SU-DHL-6 (cell line): ENCODE measurements around the gene SUSD4.

Source experiments
- CTCF ChIP-seq: fragments of 200-600 bp; sonication (generic); IDR thresholded peaks from one replicate; pipeline ENCODE4 v1.5.1; 2017; ENCODE audit warnings: antibody characterized with exemption, mild to moderate bottlenecking, low read length, moderate library complexity; ENCODE audit not compliant: insufficient read depth, poor library complexity, severe bottlenecking
- EZH2phosphoT487 ChIP-seq: fragments of 200-600 bp; sonication (generic), shearing (Covaris generic); conservative IDR thresholded peaks from 2 replicates; pipeline ENCODE4 v1.6.1; 2018; ENCODE audit warnings: mild to moderate bottlenecking, antibody characterized with exemption, low read length, moderate library complexity, mixed read lengths

GRCh38 chr1:223315665-223316064 lies 48.3 kb downstream of the SUSD4 start:
- TF ChIP-seq CTCF (no peak), EZH2phosphoT487 (no peak)
